T-helper 17 cell (primary cell): ENCODE results near the gene CABP7. TPM values are rescaled to one million over a fixed set of nuclear protein-coding genes. Genes with fewer than 3 reads are reported as not detected.

Experiments used
- ATAC-seq: fragments of 150-1000 bp; cut with Tn5 transposase; 2 replicates; pipeline ENCODE4 v1.10.0; 2021; ENCODE audit warnings: mild to moderate bottlenecking, moderate library complexity
- DNase-seq, 3 donors: peaks; one replicate each; pipeline versions ENCODE4 v3.0.0 to v3.0.0-alpha.2; 2020 to 2021
- H3K9me3 ChIP-seq: one replicate; pipeline ENCODE4 v1.7.0; 2013; ENCODE audit warnings: low read length, mild to moderate bottlenecking; ENCODE audit not compliant: control insufficient read depth, poor library complexity, severe bottlenecking
- H3K27ac Mint-ChIP-seq: one replicate; pipeline ENCODE4 v1.8.0; 2022; ENCODE audit warnings: mild to moderate bottlenecking, moderate library complexity, mixed read lengths
- H3K27me3 Mint-ChIP-seq: one replicate; pipeline ENCODE4 v1.8.0; 2022; ENCODE audit warnings: mixed read lengths
- H3K36me3 Mint-ChIP-seq: one replicate; pipeline ENCODE4 v1.8.0; 2022; ENCODE audit warnings: low read depth, mixed read lengths
- H3K4me1 Mint-ChIP-seq: one replicate; pipeline ENCODE4 v1.8.0; 2022; ENCODE audit warnings: mild to moderate bottlenecking, mixed read lengths
- H3K4me3 Mint-ChIP-seq: one replicate; pipeline ENCODE4 v1.8.0; 2022; ENCODE audit warnings: mild to moderate bottlenecking, moderate library complexity, mixed read lengths
- total RNA-seq, 4 donors: library from RNA in 2 of 4; stranded (reverse) in 2 of 4; gene quantifications; one replicate each; pipeline ENCODE4 v1.2.3 and lab custom pipeline; 2022 to 2026

CABP7 gene
- total RNA-seq, 2 donors from 2014 or later = 0.32 to 0.39 TPM

DNA sequence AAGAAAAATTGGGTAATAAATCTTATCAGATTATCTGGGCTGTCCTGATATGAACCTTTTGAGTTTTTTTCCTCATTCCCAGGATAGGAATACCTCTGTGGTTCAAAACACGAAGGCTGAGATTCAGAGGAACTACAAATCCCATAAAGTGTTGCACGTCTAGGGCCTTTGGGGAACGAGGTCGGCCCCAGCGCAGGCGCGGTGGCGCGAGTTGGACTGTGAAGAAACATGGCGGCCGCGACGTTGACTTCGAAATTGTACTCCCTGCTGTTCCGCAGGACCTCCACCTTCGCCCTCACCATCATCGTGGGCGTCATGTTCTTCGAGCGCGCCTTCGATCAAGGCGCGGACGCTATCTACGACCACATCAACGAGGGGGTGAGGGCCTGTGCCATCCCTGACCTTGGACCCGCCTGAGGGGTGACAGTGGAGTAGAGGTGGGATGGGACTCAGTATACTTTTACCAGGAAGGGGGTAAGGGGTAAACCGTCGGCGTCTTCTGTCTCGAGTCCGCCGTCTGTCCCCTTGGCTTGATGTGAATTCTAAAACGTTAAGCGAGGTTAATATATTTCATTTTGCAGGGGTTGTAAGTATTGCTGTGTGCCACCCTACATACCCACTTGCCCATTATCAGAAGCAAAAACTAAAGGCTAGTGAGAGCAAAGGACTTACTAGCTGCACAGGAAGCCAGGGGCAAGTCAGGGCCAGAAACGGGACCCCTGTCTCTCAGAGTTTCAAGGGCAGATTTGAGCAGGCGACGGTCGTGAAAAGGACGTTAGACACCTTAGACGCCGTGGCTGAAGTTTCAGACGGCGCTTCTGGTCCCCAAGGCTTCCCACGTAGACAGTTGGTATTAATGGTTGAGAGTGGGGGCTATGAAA, 47.6 kb downstream of the CABP7 start, which contains the start of gene UQCR10:
UQCR10 (plus strand) TSS at position 199 of the 881 bp plus-strand sequence; CDS start at position 229, 30 bp downstream.
- peak within 1 kb of the TSS; percentile 98 for H3K27ac Mint-ChIP-seq
- ATAC-seq = peak; percentile 85
- no peaks in the 10 kb centered on the region for H3K9me3 ChIP-seq
- peaks cover 4% of the 10 kb centered on the region for H3K36me3 Mint-ChIP-seq
- peak; percentile 86 to 90 (median 88) for DNase-seq
- H3K4me1 Mint-ChIP-seq = peaks cover 31% of the 10 kb centered on the region
- no peaks in the 10 kb centered on the region for H3K27me3 Mint-ChIP-seq
- H3K4me3 Mint-ChIP-seq = peak within 1 kb of the TSS; percentile 98

GRCh38 chr22:29768052-29768693, 48.4 kb downstream of the CABP7 start:
- Mint-ChIP-seq H3K36me3 (peaks cover 5% of the 10 kb centered on the region), H3K4me1 (peaks cover 31% of the 10 kb centered on the region), H3K4me3 (peak overlapping the region; percentile 98), H3K27ac (peak overlapping the region; percentile 98), H3K27me3 (no peaks in the 10 kb centered on the region)
- no peaks in the 10 kb centered on the region for H3K9me3 ChIP-seq
- DNase-seq = no peak
- no peak for ATAC-seq

DNA sequence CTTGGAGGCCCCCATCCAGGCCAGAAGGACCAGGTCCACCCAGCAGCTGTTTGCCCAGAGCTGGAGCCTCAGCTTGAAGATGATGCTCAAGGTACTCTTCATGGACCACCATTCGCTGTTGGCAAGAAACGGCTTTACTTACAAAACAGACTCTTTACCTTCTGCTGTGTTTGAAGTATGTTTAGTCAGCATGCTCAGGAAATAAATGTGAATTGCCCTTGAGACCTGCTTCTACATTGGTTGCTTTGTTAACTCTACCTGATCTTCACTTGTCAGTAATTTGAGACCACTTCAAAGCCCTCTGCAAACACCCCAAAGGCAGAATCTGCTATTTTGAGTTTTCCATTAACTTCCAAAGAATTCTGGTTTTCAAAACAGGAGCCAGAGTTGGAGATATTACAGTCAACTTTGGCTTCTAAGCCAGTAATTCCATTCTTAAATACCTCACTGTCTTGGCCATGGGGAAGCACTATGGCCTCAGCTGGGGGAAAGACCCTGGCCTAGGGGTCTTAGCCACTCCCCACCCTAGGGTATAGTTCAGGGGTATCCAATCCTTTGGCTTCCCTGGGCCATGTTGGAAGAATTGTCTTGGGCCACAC, 50.0 kb downstream of the CABP7 start:
- H3K4me1 Mint-ChIP-seq = peaks cover 31% of the 10 kb centered on the region
- peaks cover 5% of the 10 kb centered on the region for H3K36me3 Mint-ChIP-seq
- H3K27me3 Mint-ChIP-seq = no peaks in the 10 kb centered on the region
- no peak for DNase-seq
- no peak overlapping the region for H3K4me3 Mint-ChIP-seq
- H3K9me3 ChIP-seq = no peaks in the 10 kb centered on the region
- no peak overlapping the region for H3K27ac Mint-ChIP-seq
- no peak for ATAC-seq

GRCh38 chr22:29772170-29772641, 52.4 kb downstream of the CABP7 start:
- ATAC-seq (no peak), DNase-seq (no peak)
- Mint-ChIP-seq H3K27ac (peak overlapping the region; percentile 47), H3K4me3 (no peak overlapping the region), H3K36me3 (peaks cover 5% of the 10 kb centered on the region), H3K4me1 (peaks cover 17% of the 10 kb centered on the region), H3K27me3 (no peaks in the 10 kb centered on the region)
- no peaks in the 10 kb centered on the region for H3K9me3 ChIP-seq

DNA sequence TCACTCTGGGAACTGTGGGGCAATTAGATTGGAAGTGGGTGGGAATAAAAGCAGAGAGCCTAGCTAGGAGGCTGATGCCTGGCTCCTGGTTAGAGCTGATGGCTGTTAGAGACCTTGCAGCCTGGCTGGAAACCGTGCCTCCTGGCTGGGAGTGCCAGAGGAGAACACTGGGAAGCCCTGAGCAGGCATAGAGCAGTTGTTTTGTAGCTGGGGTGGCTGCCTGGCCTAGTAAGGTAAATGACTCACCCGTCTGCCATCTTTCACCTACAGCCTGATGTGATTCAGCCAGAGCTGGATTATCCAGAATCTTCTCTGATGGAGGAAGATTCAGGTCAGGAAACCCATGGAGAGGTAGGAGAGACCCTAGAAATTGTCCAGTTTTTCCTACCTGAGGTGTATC, 53.4 kb downstream of the CABP7 start:
- H3K27ac Mint-ChIP-seq = no peak overlapping the region

DNA sequence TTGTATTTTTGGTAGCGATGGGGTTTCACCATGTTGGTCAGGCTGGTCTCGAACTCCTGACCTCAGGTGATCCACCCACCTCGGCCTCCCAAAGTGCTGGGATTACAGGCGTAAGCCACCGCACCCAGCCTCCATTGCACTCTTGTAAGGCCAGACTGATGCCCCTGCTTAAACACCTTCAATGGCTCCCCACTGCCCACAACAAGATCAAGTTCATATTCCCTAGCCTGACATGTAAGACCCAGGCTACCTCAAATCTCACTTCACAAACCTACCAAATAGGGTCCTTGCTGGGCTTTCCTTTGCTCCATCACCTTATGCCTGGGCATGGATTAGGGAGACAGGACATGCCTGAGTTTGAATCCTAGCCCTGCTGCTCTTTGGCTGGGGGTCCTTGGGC, 60.4 kb downstream of the CABP7 start:
- DNase-seq = no peak
- H3K27ac Mint-ChIP-seq = peak overlapping the region; percentile 29

More for the DNA sequence above, 53.4 kb downstream of the CABP7 start:
- DNase-seq (no peak), ATAC-seq (no peak)
- peaks cover 5% of the 10 kb centered on the region for H3K36me3 Mint-ChIP-seq
- H3K27me3 Mint-ChIP-seq = no peaks in the 10 kb centered on the region
- H3K9me3 ChIP-seq = no peaks in the 10 kb centered on the region
- H3K4me3 Mint-ChIP-seq = no peak overlapping the region
- H3K4me1 Mint-ChIP-seq = peaks cover 9% of the 10 kb centered on the region

DNA sequence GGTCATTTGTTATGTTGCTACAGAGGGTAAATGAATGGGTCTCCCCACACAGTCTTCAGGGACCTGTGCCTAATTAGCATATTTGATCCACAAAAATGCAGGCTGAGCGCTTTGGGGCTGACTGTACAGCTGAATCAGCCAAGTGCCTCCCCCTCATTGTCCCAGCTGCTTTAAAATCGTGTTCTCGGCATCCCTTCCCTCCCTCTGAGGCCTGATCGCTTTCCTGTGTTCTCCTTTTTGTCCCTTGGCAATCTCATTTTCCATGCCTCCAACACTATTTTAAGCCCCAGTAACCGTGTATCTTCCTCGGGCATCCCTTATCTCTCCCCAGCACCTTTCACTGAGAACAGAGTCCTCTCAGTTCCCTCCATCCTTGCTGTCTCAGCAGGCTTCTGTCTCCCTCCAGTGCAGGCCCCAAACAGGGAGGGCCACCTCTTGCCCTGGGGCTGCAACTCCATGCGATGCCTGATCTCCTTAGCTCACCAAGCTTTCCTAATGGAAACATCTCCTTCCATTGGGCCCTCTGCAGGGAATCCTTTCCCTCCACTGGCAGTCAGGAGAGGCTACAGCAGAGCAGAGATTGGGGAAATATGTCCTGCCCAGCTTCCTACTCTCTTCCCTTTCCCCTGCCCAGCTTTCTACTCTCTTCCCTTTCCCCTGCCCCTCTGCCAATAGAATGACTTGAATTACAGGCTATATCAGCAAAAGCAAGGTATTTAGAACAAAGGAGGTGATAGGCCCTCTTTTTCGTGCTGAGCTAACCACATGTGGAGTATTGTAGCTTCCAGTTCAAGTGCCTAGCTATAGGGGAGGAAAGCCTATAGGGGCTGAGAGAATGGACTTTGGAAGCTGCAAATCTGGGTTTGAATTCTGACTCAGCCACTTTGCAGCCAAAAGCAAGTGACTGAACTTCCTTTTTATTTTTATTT, 61.2 kb downstream of the CABP7 start:
- no peak for DNase-seq
- no peaks in the 10 kb centered on the region for H3K36me3 Mint-ChIP-seq
- H3K27ac Mint-ChIP-seq = peak overlapping the region; percentile 44
- H3K4me1 Mint-ChIP-seq = peaks cover 7% of the 10 kb centered on the region
- no peaks in the 10 kb centered on the region for H3K9me3 ChIP-seq
- no peak overlapping the region for H3K4me3 Mint-ChIP-seq
- ATAC-seq = no peak
- H3K27me3 Mint-ChIP-seq = no peaks in the 10 kb centered on the region

More for the DNA sequence above, 60.4 kb downstream of the CABP7 start:
- H3K9me3 ChIP-seq = no peaks in the 10 kb centered on the region
- H3K36me3 Mint-ChIP-seq = no peaks in the 10 kb centered on the region
- no peaks in the 10 kb centered on the region for H3K27me3 Mint-ChIP-seq
- peaks cover 6% of the 10 kb centered on the region for H3K4me1 Mint-ChIP-seq
- ATAC-seq = no peak
- no peak overlapping the region for H3K4me3 Mint-ChIP-seq

Other genes starting within 250 kb of the CABP7 start
- gene NEFH, start 239.8 kb upstream of the CABP7 start, total RNA-seq = under 1 TPM; 0.15 to 0.21 TPM
- 10 to 100 TPM; 34.2 to 46.2 TPM for gene THOC5, start 166.2 kb upstream of the CABP7 start, total RNA-seq
- gene NIPSNAP1, start 138.9 kb upstream of the CABP7 start, total RNA-seq = 10 to 100 TPM; 27.6 to 28.7 TPM
- 10 to 100 TPM; 23.8 to 29.3 TPM for gene NF2, start 116.4 kb upstream of the CABP7 start, total RNA-seq
- gene ZMAT5, start 47.0 kb downstream of the CABP7 start, total RNA-seq = 10 to 100 TPM; 11.8 to 14.2 TPM
- gene UQCR10, start 47.4 kb downstream of the CABP7 start, total RNA-seq = 10 to 100 TPM; 31.9 to 36.8 TPM
- 10 to 100 TPM; 65.9 to 79.8 TPM for gene ASCC2, start 118.3 kb downstream of the CABP7 start, total RNA-seq
- 10 to 100 TPM; 53.9 to 55.7 TPM for gene MTMR3, start 163.2 kb downstream of the CABP7 start, total RNA-seq